SK-N-MC (cell line): Measurements from ENCODE around the gene TRPM2.

Experiments used
- EZH2 ChIP-seq: fragments of 200-600 bp; sonication (generic); IDR thresholded peaks from one replicate; pipeline ENCODE4 v1.6.1; 2017; ENCODE audit warnings: antibody characterized with exemption
- FOXP2 ChIP-seq: optimal IDR thresholded peaks from 2 replicates; pipeline ENCODE3; 2011; ENCODE audit warnings: mild to moderate bottlenecking, moderate library complexity; ENCODE audit not compliant: insufficient read depth; ENCODE audit errors: extremely low read length, control extremely low read depth
- POLR2AphosphoS5 ChIP-seq: IDR thresholded peaks from 2 replicates; pipeline ENCODE4 v1.6.1; 2012; ENCODE audit warnings: mild to moderate bottlenecking, low read depth, low read length, borderline replicate concordance

- TF ChIP-seq POLR2AphosphoS5 (no peak), EZH2 (no peak), FOXP2 (no peak)
These were observed 60.3 kb downstream of the TRPM2 start for GRCh38 chr21:44413566-44414290.
